HG03558 (cell line): Measurements from ENCODE around the gene BMP3.
A peak's percentile ranks its signal among the peaks of the same experiment; 100 is the strongest.
"Not testable (repeated sequence)": the region's sequence is repeated elsewhere in the genome, so short reads cannot be mapped to it uniquely, and the experiment has no call there.

Experiments
- ATAC-seq: cut with Tn5 transposase; IDR thresholded peaks from one replicate; pipeline ENCODE4 v1.9.1; 2021; ENCODE audit warnings: moderate number of reproducible peaks; ENCODE audit not compliant: unreplicated experiment; ENCODE audit errors: extremely low read depth

BMP3 gene, protein sequence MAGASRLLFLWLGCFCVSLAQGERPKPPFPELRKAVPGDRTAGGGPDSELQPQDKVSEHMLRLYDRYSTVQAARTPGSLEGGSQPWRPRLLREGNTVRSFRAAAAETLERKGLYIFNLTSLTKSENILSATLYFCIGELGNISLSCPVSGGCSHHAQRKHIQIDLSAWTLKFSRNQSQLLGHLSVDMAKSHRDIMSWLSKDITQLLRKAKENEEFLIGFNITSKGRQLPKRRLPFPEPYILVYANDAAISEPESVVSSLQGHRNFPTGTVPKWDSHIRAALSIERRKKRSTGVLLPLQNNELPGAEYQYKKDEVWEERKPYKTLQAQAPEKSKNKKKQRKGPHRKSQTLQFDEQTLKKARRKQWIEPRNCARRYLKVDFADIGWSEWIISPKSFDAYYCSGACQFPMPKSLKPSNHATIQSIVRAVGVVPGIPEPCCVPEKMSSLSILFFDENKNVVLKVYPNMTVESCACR

GRCh38 chr4:81030061-81030980, at the start of gene BMP3:
TSS of gene BMP3 (plus strand) at chr4:81030708. CDS start at chr4:81031285, 577 bp downstream.
- ATAC-seq = no peak

- ATAC-seq = no peak
Observed at GRCh38 chr4:80986011-80986410, 44.5 kb upstream of the BMP3 start.

DNA sequence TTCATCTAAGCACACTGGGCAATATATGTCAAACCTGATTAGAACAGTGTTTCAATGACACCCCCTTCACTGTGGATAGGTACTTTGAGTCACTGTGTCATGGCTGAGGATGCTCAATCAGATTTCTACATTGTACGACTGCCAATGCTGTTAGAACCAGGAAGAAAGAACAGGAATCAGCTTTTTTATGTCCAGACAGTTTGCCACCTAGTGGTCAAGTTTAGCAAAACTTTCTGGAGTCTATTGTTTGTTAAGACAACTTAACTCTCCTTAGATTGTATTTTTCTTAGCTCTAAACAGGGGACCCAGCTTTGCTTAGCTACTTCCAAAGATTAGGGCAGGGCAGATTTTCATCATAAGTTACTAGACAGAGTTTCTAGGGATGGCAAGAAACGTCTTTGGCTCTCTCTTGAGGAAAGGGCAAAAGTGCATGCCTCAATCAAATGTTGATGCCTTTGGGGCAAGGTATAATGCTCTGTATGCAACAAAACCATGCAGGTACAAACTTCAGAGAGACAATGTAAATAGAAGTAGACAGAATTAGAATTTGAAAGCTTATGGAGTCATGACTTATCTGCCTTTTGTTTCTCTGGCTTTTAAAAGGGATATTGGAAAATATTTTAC, 40.5 kb upstream of the BMP3 start:
- no peak for ATAC-seq

- no peak for ATAC-seq
Observed at GRCh38 chr4:80990851-80991250, 39.7 kb upstream of the BMP3 start.

- ATAC-seq = no peak
Observed at GRCh38 chr4:80999943-81000342, 30.6 kb upstream of the BMP3 start.

- peak; percentile 95 for ATAC-seq
Observed at GRCh38 chr4:81003597-81004111, 26.9 kb upstream of the BMP3 start.

- ATAC-seq = no peak
Observed at GRCh38 chr4:81007417-81007816, 23.1 kb upstream of the BMP3 start.

GRCh38 chr4:81016566-81016965, 13.9 kb upstream of the BMP3 start:
- not testable (repeated sequence) for ATAC-seq

- no peak for ATAC-seq
Observed at GRCh38 chr4:81019006-81019405, 11.5 kb upstream of the BMP3 start.

DNA sequence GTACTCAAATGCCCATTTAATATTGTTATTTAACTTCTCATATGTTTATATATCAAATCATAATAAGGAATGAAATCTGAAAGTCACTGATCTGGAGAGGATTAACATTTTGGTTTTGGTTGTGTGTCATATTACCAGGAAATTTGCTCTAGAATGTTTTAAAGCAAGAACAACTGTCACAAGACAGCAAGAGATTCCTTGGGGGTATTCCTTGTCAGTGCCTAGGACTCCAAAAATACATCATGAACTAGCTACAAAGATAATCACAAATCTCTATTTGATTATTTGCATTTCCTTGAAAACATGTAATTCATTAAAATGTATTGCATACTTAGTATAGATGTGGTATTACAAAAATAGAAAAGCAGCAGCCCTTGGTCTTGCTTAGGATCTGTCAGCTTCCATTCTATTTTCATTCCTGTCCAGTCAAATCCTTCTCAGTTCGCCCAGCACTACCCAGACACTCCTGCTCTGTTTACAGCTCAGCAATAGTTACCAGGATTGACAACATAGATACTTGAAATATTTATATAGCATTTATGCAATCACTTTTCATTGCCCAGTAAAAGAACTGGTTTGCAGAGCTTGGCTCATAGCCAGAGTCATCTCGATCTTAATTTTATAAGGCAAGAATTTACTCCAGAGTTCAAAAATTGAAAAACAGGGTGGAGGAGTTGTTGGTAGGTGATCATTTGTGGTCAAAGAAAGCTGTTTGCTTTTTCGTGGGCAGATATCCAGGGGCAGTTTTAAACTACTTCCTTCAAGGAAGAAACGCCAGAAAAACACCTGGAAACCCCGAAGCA, 9.2 kb upstream of the BMP3 start:
- ATAC-seq = no peak

- ATAC-seq = no peak
Observed at GRCh38 chr4:81021981-81022380, 8.5 kb upstream of the BMP3 start.

DNA sequence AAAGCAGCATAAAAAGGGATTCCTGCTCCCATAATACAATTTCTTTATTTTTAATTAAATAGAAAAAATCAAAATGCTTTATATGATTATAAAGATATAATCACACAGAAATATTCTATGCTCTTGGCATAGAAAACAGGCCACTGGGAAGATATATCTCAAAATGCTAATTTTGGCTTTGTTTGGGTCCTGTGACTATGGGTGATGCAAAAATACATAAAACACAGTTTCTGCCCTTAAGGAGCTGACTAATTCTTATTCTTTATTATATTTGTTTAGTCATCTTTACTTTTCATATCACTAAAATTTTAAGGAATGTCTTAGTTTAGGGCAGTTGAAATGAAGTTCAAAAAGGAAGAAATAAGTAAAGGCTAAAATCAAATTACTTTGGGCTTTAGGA, 7.0 kb upstream of the BMP3 start:
- no peak for ATAC-seq

GRCh38 chr4:81030981-81031791, 678 bp downstream of the BMP3 start:
- ATAC-seq = no peak

GRCh38 chr4:81031796-81032551, 1.5 kb downstream of the BMP3 start:
- ATAC-seq = no peak

- ATAC-seq = no peak
Observed at GRCh38 chr4:81032771-81033684, 2.5 kb downstream of the BMP3 start.

- ATAC-seq = no peak
Observed at GRCh38 chr4:81038636-81039350, 8.3 kb downstream of the BMP3 start.
